ENCODE measurements around the gene GRIP1.

Gene GRIP1

GRCh38 chr12:66379616-66380015 lies 299.3 kb downstream of the GRIP1 start:
- Histone ChIP-seq H3K36me3 (0 out of 22 replicates have a peak, but pooled peaks cover 0 to 5% (median 0%) of the 10 kb centered on the region in 11 experiments), H3K4me2 (peak overlapping the region in 5 of 11 experiments; percentile 3 to 54 (median 13); a peak in 5 of 22 replicates), H3K9ac (no peak overlapping the region), H3K4me1 (peaks cover 0 to 35% (median 5%) of the 10 kb centered on the region in 10 experiments; a peak in 9 of 20 replicates), H3K4me3 (no peak overlapping the region), H3K9me3 (replicated peaks in 1 of 11) (no peaks in the 10 kb centered on the region), H4K20me1 (no peaks in the 10 kb centered on the region), H3K27ac (peak overlapping the region in 4 of 11 experiments; percentile 8 to 57 (median 34); a peak in 7 of 22 replicates), H3K27me3 (no peaks in the 10 kb centered on the region)
- TF ChIP-seq Cebpa-rat (IDR thresholded peaks at IDR 0.05): no peak

- Histone ChIP-seq H3K9ac (no peak overlapping the region), H3K4me2 (no peak overlapping the region), H3K27me3 (no peaks in the 10 kb centered on the region), H4K20me1 (no peaks in the 10 kb centered on the region), H3K9me3 (replicated peaks in 1 of 11) (no peaks in the 10 kb centered on the region), H3K4me1 (peaks cover 0 to 17% (median 5%) of the 10 kb centered on the region in 10 experiments; a peak in 9 of 20 replicates), H3K27ac (no peak overlapping the region), H3K4me3 (no peak overlapping the region), H3K36me3 (peaks cover 0 to 7% (median 0%) of the 10 kb centered on the region in 11 experiments; a peak in 2 of 22 replicates)
- TF ChIP-seq Cebpa-rat (IDR thresholded peaks at IDR 0.05): no peak
These were observed 303.3 kb downstream of the GRIP1 start for GRCh38 chr12:66375560-66375959.

GRCh38 chr12:66371982-66372381 lies 306.9 kb downstream of the GRIP1 start:
- Histone ChIP-seq H3K9me3 (replicated peaks in 1 of 11) (no peaks in the 10 kb centered on the region), H3K9ac (no peak overlapping the region), H4K20me1 (no peaks in the 10 kb centered on the region), H3K4me2 (no peak overlapping the region), H3K27ac (no peak overlapping the region), H3K27me3 (no peaks in the 10 kb centered on the region), H3K4me1 (no peaks in the 10 kb centered on the region), H3K36me3 (peaks cover 0 to 7% (median 0%) of the 10 kb centered on the region in 11 experiments; a peak in 3 of 22 replicates), H3K4me3 (no peak overlapping the region)
- TF ChIP-seq Cebpa-rat (IDR thresholded peaks at IDR 0.05): no peak

DNA sequence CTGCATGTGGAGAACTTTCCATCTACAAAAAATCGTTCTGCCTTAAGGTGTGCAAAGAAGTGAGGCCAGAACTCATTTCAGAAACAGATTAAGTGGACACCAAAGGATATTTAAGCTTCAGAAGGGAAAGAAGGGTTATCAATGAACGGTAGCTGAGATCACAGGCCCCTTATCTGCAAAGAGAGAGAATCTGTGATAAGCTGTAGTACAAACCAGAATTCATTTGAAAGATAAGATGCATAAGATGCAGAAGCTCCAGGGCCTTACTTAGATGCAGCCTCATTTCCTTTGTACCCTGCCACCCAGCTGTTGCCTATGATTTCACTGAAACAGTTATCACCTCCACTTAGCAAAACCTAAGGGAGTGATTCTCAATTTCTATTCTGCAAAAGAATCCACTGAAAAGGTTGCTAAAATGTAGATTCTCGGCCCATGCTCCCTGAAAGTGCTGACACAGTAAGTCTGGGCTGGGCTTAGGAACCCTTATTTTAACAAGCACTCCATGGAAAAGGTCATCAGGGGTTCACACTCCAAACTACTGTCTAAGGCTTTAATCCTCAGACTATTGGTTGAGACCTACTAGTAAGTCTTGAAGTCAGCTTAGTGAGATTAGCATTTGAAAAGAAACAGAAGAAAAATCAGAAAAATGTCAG lies 311.7 kb downstream of the GRIP1 start:
- Histone ChIP-seq H3K4me1 (peaks cover 0 to 9% (median 0%) of the 10 kb centered on the region in 10 experiments; a peak in 2 of 20 replicates), H3K4me3 (no peak overlapping the region), H3K27ac (no peak overlapping the region), H3K9ac (no peak overlapping the region), H4K20me1 (no peaks in the 10 kb centered on the region), H3K27me3 (no peaks in the 10 kb centered on the region), H3K9me3 (replicated peaks in 1 of 11) (no peaks in the 10 kb centered on the region), H3K4me2 (0 out of 22 replicates have a peak overlapping the region, but pooled peaks of 1 of the 11 experiments have one; percentile 6), H3K36me3 (peaks cover 0 to 7% (median 0%) of the 10 kb centered on the region in 11 experiments; a peak in 3 of 22 replicates)
- TF ChIP-seq Cebpa-rat (IDR thresholded peaks at IDR 0.05): no peak

GRCh38 chr12:66365718-66366490 lies 313.0 kb downstream of the GRIP1 start:
- H3K9me3 ChIP-seq (replicated peaks in 1 of 11): no peaks in the 10 kb centered on the region
- H3K9ac ChIP-seq: no peak overlapping the region
- peaks cover 0 to 5% (median 0%) of the 10 kb centered on the region in 11 experiments; a peak in 1 of 22 replicates for H3K36me3 ChIP-seq
- no peaks in the 10 kb centered on the region for H4K20me1 ChIP-seq
- no peak overlapping the region for H3K4me3 ChIP-seq
- H3K27me3 ChIP-seq: no peaks in the 10 kb centered on the region
- no peak overlapping the region for H3K27ac ChIP-seq
- peaks cover 0 to 9% (median 0%) of the 10 kb centered on the region in 10 experiments; a peak in 2 of 20 replicates for H3K4me1 ChIP-seq
- H3K4me2 ChIP-seq: no peak overlapping the region
- no peak for TF ChIP-seq Cebpa-rat (IDR thresholded peaks at IDR 0.05)

- H3K27me3 ChIP-seq: no peaks in the 10 kb centered on the region
- no peak overlapping the region for H3K4me2 ChIP-seq
- H3K4me3 ChIP-seq: no peak overlapping the region
- peaks cover 0 to 9% (median 0%) of the 10 kb centered on the region in 10 experiments; a peak in 2 of 20 replicates for H3K4me1 ChIP-seq
- H3K9ac ChIP-seq: no peak overlapping the region
- 0 out of 22 replicates have a peak, but pooled peaks cover 0 to 3% (median 0%) of the 10 kb centered on the region in 11 experiments for H3K36me3 ChIP-seq
- H4K20me1 ChIP-seq: no peaks in the 10 kb centered on the region
- no peaks in the 10 kb centered on the region for H3K9me3 ChIP-seq (replicated peaks in 1 of 11)
- no peak for TF ChIP-seq Cebpa-rat (IDR thresholded peaks at IDR 0.05)
- no peak overlapping the region; a peak in 1 of 22 replicates for H3K27ac ChIP-seq
These were observed 317.2 kb downstream of the GRIP1 start for GRCh38 chr12:66361703-66362102.

GRCh38 chr12:66359300-66359699 lies 319.6 kb downstream of the GRIP1 start:
- no peak overlapping the region for H3K4me3 ChIP-seq
- H3K9me3 ChIP-seq (replicated peaks in 1 of 11): no peaks in the 10 kb centered on the region
- no peak for TF ChIP-seq Cebpa-rat (IDR thresholded peaks at IDR 0.05)
- H4K20me1 ChIP-seq: no peaks in the 10 kb centered on the region
- H3K36me3 ChIP-seq: 0 out of 22 replicates have a peak, but pooled peaks cover 0 to 3% (median 0%) of the 10 kb centered on the region in 11 experiments
- no peak overlapping the region for H3K4me2 ChIP-seq
- no peaks in the 10 kb centered on the region for H3K4me1 ChIP-seq
- no peak overlapping the region for H3K9ac ChIP-seq
- no peaks in the 10 kb centered on the region for H3K27me3 ChIP-seq
- H3K27ac ChIP-seq: no peak overlapping the region

GRCh38 chr12:66354291-66354690 lies 324.6 kb downstream of the GRIP1 start:
- Histone ChIP-seq H4K20me1 (no peaks in the 10 kb centered on the region), H3K9me3 (replicated peaks in 1 of 11) (no peaks in the 10 kb centered on the region), H3K4me2 (no peak overlapping the region), H3K27ac (no peak overlapping the region), H3K9ac (no peak overlapping the region; a peak in 1 of 22 replicates), H3K4me1 (no peaks in the 10 kb centered on the region), H3K36me3 (0 out of 22 replicates have a peak, but pooled peaks cover 0 to 2% (median 0%) of the 10 kb centered on the region in 11 experiments), H3K27me3 (no peaks in the 10 kb centered on the region), H3K4me3 (no peak overlapping the region)
- TF ChIP-seq Cebpa-rat (IDR thresholded peaks at IDR 0.05): no peak

GRCh38 chr12:66352899-66353298 lies 326.0 kb downstream of the GRIP1 start:
- no peak overlapping the region for H3K9ac ChIP-seq
- H3K4me2 ChIP-seq: no peak overlapping the region
- TF ChIP-seq Cebpa-rat (IDR thresholded peaks at IDR 0.05): no peak
- H3K4me1 ChIP-seq: no peaks in the 10 kb centered on the region
- no peaks in the 10 kb centered on the region for H3K27me3 ChIP-seq
- peaks cover 0 to 11% (median 0%) of the 10 kb centered on the region in 11 experiments; a peak in 2 of 22 replicates for H3K36me3 ChIP-seq
- H4K20me1 ChIP-seq: no peaks in the 10 kb centered on the region
- no peak overlapping the region for H3K27ac ChIP-seq
- no peak overlapping the region for H3K4me3 ChIP-seq
- H3K9me3 ChIP-seq (replicated peaks in 1 of 11): no peaks in the 10 kb centered on the region

Measured in BLaER1 treated with 17β-estradiol and CSF1 and Interleukin-3, amounts not matched to agents 10 nM and 100 nM (cell line).